WTC11 (cell line): ENCODE data around the gene MYOZ2. TPM values are rescaled to one million over a fixed set of nuclear protein-coding genes. Genes with fewer than 3 reads are reported as not detected.

Experiments
- ATAC-seq: fragments of 200-7000 bp; cut with Tn5 transposase; 2 replicates; pipeline ENCODE4 v1.10.0; 2021; ENCODE audit warnings: mild to moderate bottlenecking, moderate library complexity
- CTCF ChIA-PET: fragments of 300-600 bp; sonication (Branson Sonifier 250); formaldehyde crosslinking; loops from one replicate; lab custom pipeline; 2021; ENCODE audit warnings: antibody characterized with exemption; lab: Charles Lee
- POLR2A ChIA-PET: fragments of 350-600 bp; sonication (Branson Sonifier 250); formaldehyde crosslinking; loops from one replicate; lab custom pipeline; 2021; ENCODE audit warnings: antibody characterized with exemption; lab: Charles Lee
- DNase-seq: peaks from one replicate; pipeline ENCODE4 v3.0.0; 2021; ENCODE audit warnings: low spot score
- H3K27ac Mint-ChIP-seq: 2 replicates; pipeline ENCODE4 v1.8.0; 2021; ENCODE audit warnings: mixed read lengths
- H3K27me3 Mint-ChIP-seq: 2 replicates; pipeline ENCODE4 v1.8.0; 2021; ENCODE audit warnings: low read depth, mild to moderate bottlenecking, moderate library complexity, mixed read lengths
- H3K36me3 Mint-ChIP-seq: 2 replicates; pipeline ENCODE4 v1.8.0; 2021; ENCODE audit warnings: mixed read lengths
- H3K4me1 Mint-ChIP-seq: 2 replicates; pipeline ENCODE4 v1.8.0; 2022; ENCODE audit warnings: mixed read lengths
- H3K4me3 Mint-ChIP-seq: 2 replicates; pipeline ENCODE4 v1.8.0; 2021; ENCODE audit warnings: mild to moderate bottlenecking, moderate library complexity, mixed read lengths
- H3K9me3 Mint-ChIP-seq: 2 replicates; pipeline ENCODE4 v1.8.0; 2021; ENCODE audit warnings: mixed read lengths
- ATF6 ChIP-seq: sonication (generic); formaldehyde crosslinking; IDR thresholded peaks from 2 replicates; pipeline ENCODE4 v1.8.1; 2023; ENCODE audit warnings: mild to moderate bottlenecking, missing genetic modification reagents
- CREM ChIP-seq: sonication (generic); formaldehyde crosslinking; IDR thresholded peaks from 2 replicates; pipeline ENCODE4 v1.8.1; 2022; ENCODE audit warnings: mild to moderate bottlenecking, missing genetic modification reagents, moderate library complexity
- ELF4 ChIP-seq: sonication (generic); formaldehyde crosslinking; IDR thresholded peaks from 2 replicates; pipeline ENCODE4 v1.8.1; 2022; ENCODE audit warnings: low read depth, mild to moderate bottlenecking, moderate library complexity, missing genetic modification reagents
- FOXJ3 ChIP-seq: sonication (generic); formaldehyde crosslinking; IDR thresholded peaks from 2 replicates; pipeline ENCODE4 v1.9.0; 2021; ENCODE audit warnings: missing genetic modification reagents, mild to moderate bottlenecking, borderline replicate concordance
- FOXK1 ChIP-seq: sonication (generic); formaldehyde crosslinking; IDR thresholded peaks from 2 replicates; pipeline ENCODE4 v1.8.0; 2022; ENCODE audit warnings: mild to moderate bottlenecking, moderate library complexity, missing genetic modification reagents
- JUN ChIP-seq: sonication (generic); formaldehyde crosslinking; IDR thresholded peaks from 2 replicates; pipeline ENCODE4 v1.8.0; 2023; ENCODE audit warnings: mild to moderate bottlenecking, missing genetic modification reagents
- MYBL2 ChIP-seq: sonication (generic); formaldehyde crosslinking; IDR thresholded peaks from 2 replicates; pipeline ENCODE4 v1.8.1; 2023; ENCODE audit warnings: mild to moderate bottlenecking, moderate library complexity, missing genetic modification reagents
- NFATC4 ChIP-seq: fragments of 250-450 bp; sonication (Bioruptor Pico); IDR thresholded peaks from 2 replicates; pipeline ENCODE4 v1.9.0; 2021; ENCODE audit warnings: mild to moderate bottlenecking
- NR2C2 ChIP-seq: sonication (generic); formaldehyde crosslinking; IDR thresholded peaks from 2 replicates; pipeline ENCODE4 v1.8.0; 2022; ENCODE audit warnings: mild to moderate bottlenecking, missing genetic modification reagents
- NR3C1 ChIP-seq: sonication (generic); formaldehyde crosslinking; conservative IDR thresholded peaks from 2 replicates; pipeline ENCODE4 v1.8.1; 2023; ENCODE audit warnings: low read depth, mild to moderate bottlenecking, missing genetic modification reagents
- OVOL2 ChIP-seq: fragments of 250-450 bp; sonication (Bioruptor Pico); IDR thresholded peaks from 2 replicates; pipeline ENCODE4 v1.9.0; 2021; ENCODE audit warnings: mild to moderate bottlenecking, borderline replicate concordance
- SMAD4 ChIP-seq: sonication (generic); formaldehyde crosslinking; IDR thresholded peaks from 2 replicates; pipeline ENCODE4 v1.8.0; 2022; ENCODE audit warnings: mild to moderate bottlenecking, missing genetic modification reagents
- SOX15 ChIP-seq: fragments of 250-450 bp; sonication (Bioruptor Pico); IDR thresholded peaks from 2 replicates; pipeline ENCODE4 v1.9.0; 2021; ENCODE audit warnings: mild to moderate bottlenecking
- ZMAT4 ChIP-seq: fragments of 250-450 bp; sonication (Bioruptor Pico); IDR thresholded peaks from 2 replicates; pipeline ENCODE4 v1.9.0; 2021; ENCODE audit warnings: mild to moderate bottlenecking
- ZNF317 ChIP-seq: sonication (generic); formaldehyde crosslinking; IDR thresholded peaks from 2 replicates; pipeline ENCODE4 v1.8.1; 2023; ENCODE audit warnings: low read depth, mild to moderate bottlenecking, moderate library complexity, missing genetic modification reagents, borderline replicate concordance
- ZNF532 ChIP-seq: fragments of 250-450 bp; sonication (Bioruptor Pico); IDR thresholded peaks from 2 replicates; pipeline ENCODE4 v1.9.0; 2021; ENCODE audit warnings: mild to moderate bottlenecking, borderline replicate concordance
- ZNF671 ChIP-seq: fragments of 250-450 bp; sonication (Bioruptor Pico); IDR thresholded peaks from 2 replicates; pipeline ENCODE4 v1.8.0; 2021; ENCODE audit warnings: mild to moderate bottlenecking
- total RNA-seq: library from RNA; stranded (reverse); gene quantifications from 3 replicates; pipeline ENCODE4 v1.2.3, GENCODE V29; 2021
- TF ChIP-seq, protein P1 (sequence below): fragments of 250-450 bp; sonication (Bioruptor Pico); IDR thresholded peaks from 2 replicates; pipeline ENCODE4 v1.9.0; 2021; ENCODE audit warnings: moderate library complexity, mild to moderate bottlenecking, inconsistent platforms, borderline replicate concordance
- TF ChIP-seq, protein P2 (sequence below): sonication (generic); formaldehyde crosslinking; IDR thresholded peaks from 2 replicates; pipeline ENCODE4 v1.8.1; 2023; ENCODE audit warnings: mild to moderate bottlenecking, missing genetic modification reagents

MYOZ2 gene
- total RNA-seq, 1 experiment from 2014 or later = not detected

GRCh38 chr4:119206178-119206577, 70.5 kb downstream of the MYOZ2 start (continued):
- no peak for TF ChIP-seq NR3C1
- no peak for TF ChIP-seq FOXJ3

GRCh38 chr4:119207051-119207450, 71.4 kb downstream of the MYOZ2 start:
- CTCF ChIA-PET = no interaction called here
- peaks cover 8% of the 10 kb centered on the region for H3K27me3 Mint-ChIP-seq
- no peak overlapping the region for H3K4me3 Mint-ChIP-seq
- no peak for ATAC-seq
- H3K36me3 Mint-ChIP-seq = no peaks in the 10 kb centered on the region
- H3K9me3 Mint-ChIP-seq = peaks cover 9% of the 10 kb centered on the region
- H3K27ac Mint-ChIP-seq = no peak overlapping the region
- TF ChIP-seq, protein P1, sequence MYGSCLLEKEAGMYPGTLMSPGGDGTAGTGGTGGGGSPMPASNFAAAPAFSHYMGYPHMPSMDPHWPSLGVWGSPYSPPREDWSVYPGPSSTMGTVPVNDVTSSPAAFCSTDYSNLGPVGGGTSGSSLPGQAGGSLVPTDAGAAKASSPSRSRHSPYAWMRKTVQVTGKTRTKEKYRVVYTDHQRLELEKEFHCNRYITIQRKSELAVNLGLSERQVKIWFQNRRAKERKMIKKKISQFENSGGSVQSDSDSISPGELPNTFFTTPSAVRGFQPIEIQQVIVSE = no peak
- TF ChIP-seq ATF6 (CRISPR knock-in tag) (no peak), ZNF671 (CRISPR knock-in tag) (no peak), FOXK1 (CRISPR knock-in tag) (no peak), NR2C2 (CRISPR knock-in tag) (no peak), SMAD4 (CRISPR knock-in tag) (no peak), JUN (CRISPR knock-in tag) (no peak), CREM (CRISPR knock-in tag) (no peak), MYBL2 (CRISPR knock-in tag) (no peak), ZMAT4 (CRISPR knock-in tag) (no peak), NFATC4 (CRISPR knock-in tag) (no peak), ZNF532 (CRISPR knock-in tag) (no peak), NR3C1 (no peak), SOX15 (CRISPR knock-in tag) (no peak), ELF4 (CRISPR knock-in tag) (no peak), OVOL2 (CRISPR knock-in tag) (no peak), ZNF317 (CRISPR knock-in tag) (no peak)
- TF ChIP-seq, protein P2, sequence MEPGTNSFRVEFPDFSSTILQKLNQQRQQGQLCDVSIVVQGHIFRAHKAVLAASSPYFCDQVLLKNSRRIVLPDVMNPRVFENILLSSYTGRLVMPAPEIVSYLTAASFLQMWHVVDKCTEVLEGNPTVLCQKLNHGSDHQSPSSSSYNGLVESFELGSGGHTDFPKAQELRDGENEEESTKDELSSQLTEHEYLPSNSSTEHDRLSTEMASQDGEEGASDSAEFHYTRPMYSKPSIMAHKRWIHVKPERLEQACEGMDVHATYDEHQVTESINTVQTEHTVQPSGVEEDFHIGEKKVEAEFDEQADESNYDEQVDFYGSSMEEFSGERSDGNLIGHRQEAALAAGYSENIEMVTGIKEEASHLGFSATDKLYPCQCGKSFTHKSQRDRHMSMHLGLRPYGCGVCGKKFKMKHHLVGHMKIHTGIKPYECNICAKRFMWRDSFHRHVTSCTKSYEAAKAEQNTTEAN (CRISPR knock-in tag) = no peak
- POLR2A ChIA-PET = no interaction called here
- DNase-seq = no peak
- H3K4me1 Mint-ChIP-seq = peaks cover 39% of the 10 kb centered on the region
